ENCODE measurements around the gene CYTH1. TPM values are rescaled to one million over a fixed set of nuclear protein-coding genes. Genes with fewer than 3 reads are reported as not detected.
A peak's percentile ranks its signal among the peaks of the same experiment; 100 is the strongest.

Gene CYTH1
- total RNA-seq, 6 experiments from 2014 or later, result 7.7 to 15.3 (median 10.9) TPM

DNA sequence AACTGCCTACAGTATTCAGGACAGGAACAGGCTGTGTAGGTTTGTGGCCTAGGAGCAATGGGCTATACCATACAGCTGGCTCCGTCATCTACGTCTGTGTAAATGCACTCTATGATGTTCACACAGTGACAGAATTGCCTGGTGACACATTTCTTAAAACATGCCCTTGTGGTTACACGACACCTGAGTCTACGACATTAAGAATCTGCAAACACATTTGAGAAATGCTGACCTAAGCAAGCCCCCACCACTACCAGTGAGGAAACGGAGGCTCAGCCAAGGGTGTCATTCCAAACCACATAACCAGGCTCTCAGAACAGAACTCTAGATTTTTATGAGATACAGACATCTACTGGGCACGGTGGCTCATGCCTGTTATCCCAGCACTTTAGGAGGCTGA, 35.0 kb upstream of the CYTH1 start:
- Mint-ChIP-seq H3K36me3 (ENCODE audit: low read depth) (peaks cover 41% of the 10 kb centered on the region), H3K4me1 (ENCODE audit: low read depth) (peaks cover 19% of the 10 kb centered on the region), H3K9me3 (no peaks in the 10 kb centered on the region), H3K27me3 (ENCODE audit: insufficient read depth) (no peaks in the 10 kb centered on the region), H3K4me3 (no peak overlapping the region), H3K27ac (no peak overlapping the region)
- TF ChIP-seq, protein P1, sequence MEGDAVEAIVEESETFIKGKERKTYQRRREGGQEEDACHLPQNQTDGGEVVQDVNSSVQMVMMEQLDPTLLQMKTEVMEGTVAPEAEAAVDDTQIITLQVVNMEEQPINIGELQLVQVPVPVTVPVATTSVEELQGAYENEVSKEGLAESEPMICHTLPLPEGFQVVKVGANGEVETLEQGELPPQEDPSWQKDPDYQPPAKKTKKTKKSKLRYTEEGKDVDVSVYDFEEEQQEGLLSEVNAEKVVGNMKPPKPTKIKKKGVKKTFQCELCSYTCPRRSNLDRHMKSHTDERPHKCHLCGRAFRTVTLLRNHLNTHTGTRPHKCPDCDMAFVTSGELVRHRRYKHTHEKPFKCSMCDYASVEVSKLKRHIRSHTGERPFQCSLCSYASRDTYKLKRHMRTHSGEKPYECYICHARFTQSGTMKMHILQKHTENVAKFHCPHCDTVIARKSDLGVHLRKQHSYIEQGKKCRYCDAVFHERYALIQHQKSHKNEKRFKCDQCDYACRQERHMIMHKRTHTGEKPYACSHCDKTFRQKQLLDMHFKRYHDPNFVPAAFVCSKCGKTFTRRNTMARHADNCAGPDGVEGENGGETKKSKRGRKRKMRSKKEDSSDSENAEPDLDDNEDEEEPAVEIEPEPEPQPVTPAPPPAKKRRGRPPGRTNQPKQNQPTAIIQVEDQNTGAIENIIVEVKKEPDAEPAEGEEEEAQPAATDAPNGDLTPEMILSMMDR (IDR thresholded peaks at IDR 0.05), result no peak
- DNase-seq, result no peak

DNA sequence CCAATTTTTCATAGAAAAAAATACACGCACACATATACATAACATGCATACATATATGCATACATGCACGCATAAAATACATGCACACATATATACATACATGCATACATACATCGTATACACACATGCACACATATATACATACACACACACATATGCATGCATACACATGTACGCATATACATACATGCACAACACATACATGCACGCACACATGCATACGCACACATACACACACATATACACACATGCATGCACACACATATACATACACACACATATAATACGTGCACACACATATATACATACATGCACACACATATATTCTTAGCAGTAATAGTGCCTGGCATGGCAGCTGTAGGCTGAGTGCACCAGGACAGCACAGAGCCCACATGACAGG, 33.6 kb upstream of the CYTH1 start:
- Mint-ChIP-seq H3K9me3 (no peaks in the 10 kb centered on the region), H3K27ac (no peak overlapping the region), H3K4me1 (ENCODE audit: low read depth) (peaks cover 15% of the 10 kb centered on the region), H3K4me3 (no peak overlapping the region), H3K27me3 (ENCODE audit: insufficient read depth) (no peaks in the 10 kb centered on the region), H3K36me3 (ENCODE audit: low read depth) (peaks cover 40% of the 10 kb centered on the region)
- TF ChIP-seq, protein P1 (IDR thresholded peaks at IDR 0.05), result no peak
- no peak for DNase-seq

DNA sequence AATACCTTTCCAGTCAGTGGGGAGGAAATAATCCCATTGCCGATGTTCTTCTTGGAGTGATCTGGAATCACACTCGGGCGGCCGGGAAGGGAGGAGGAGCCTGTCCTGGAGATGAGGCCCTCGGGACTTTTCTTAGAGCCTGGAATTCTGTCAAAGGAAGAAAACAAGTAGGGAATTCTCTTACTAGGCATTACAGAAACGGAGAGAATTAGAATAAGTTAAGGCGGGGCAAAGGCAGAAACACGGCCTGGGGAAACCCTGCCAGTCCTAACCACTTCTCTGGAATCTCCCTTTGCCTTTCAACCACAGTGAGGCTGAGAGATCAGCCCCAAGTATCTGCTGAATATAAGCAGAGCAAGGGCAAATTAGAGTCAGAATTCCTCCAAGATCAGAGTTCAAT, 30.8 kb upstream of the CYTH1 start:
- H3K4me1 Mint-ChIP-seq (ENCODE audit: low read depth), result peaks cover 23% of the 10 kb centered on the region
- DNase-seq, result no peak
- H3K36me3 Mint-ChIP-seq (ENCODE audit: low read depth), result peaks cover 46% of the 10 kb centered on the region
- no peak overlapping the region for H3K27ac Mint-ChIP-seq
- no peaks in the 10 kb centered on the region; the same call in none of the 2 replicates for H3K27me3 Mint-ChIP-seq (ENCODE audit: insufficient read depth)
- no peak overlapping the region for H3K4me3 Mint-ChIP-seq
- H3K9me3 Mint-ChIP-seq, result no peaks in the 10 kb centered on the region
- TF ChIP-seq, protein P1 (IDR thresholded peaks at IDR 0.05), result no peak

DNA sequence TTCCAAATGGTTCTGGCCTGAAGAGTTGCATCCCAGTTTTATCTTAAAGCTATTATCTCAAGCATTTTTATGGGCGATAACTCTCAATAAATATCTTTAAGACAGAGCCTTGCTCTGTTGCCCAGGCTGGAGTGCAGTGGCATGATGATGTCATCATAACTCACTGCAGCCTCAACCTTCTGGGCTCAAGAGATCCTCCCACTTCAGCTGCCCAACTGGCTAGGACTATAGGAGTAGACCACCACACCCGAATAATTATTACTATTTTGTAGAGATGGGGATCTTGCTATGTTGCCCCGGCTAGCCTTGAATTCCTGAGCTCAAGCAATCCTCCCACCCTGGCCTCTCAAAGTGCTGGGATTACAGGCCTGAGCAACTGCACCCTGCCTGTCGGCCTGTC, 26.1 kb upstream of the CYTH1 start:
- peaks cover 31% of the 10 kb centered on the region for H3K4me1 Mint-ChIP-seq (ENCODE audit: low read depth)
- TF ChIP-seq, protein P1 (IDR thresholded peaks at IDR 0.05), result no peak
- H3K4me3 Mint-ChIP-seq, result no peak overlapping the region
- H3K27ac Mint-ChIP-seq, result peak overlapping the region; percentile 26; the same call in 1 of the 2 replicates
- H3K9me3 Mint-ChIP-seq, result no peaks in the 10 kb centered on the region
- peaks cover 2% of the 10 kb centered on the region for H3K27me3 Mint-ChIP-seq (ENCODE audit: insufficient read depth)
- peak; percentile 21 for DNase-seq
- H3K36me3 Mint-ChIP-seq (ENCODE audit: low read depth), result peaks cover 54% of the 10 kb centered on the region

DNA sequence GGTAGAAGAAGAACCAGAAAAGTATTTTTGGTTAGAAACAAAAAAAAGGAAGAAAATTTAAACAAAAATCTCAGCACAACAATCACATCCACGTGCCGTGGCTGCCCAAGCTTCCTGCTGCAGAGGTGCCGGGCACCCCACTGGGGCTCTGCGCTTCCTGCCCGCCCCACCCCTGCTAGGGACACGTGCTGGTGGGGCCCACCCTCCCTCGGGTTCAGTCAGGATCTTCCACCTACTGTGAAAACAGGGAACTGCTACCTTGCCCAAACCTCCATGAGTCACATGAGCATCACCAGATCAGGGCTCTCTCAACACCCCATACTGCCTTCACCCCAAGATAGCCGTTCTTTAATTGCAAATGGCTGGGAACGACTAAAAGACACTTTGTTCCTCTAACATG, 24.4 kb upstream of the CYTH1 start:
- Mint-ChIP-seq H3K4me1 (ENCODE audit: low read depth) (peaks cover 31% of the 10 kb centered on the region), H3K9me3 (no peaks in the 10 kb centered on the region), H3K27ac (peak overlapping the region; percentile 31; the same call in 1 of the 2 replicates), H3K4me3 (no peak overlapping the region), H3K27me3 (ENCODE audit: insufficient read depth) (peaks cover 2% of the 10 kb centered on the region), H3K36me3 (ENCODE audit: low read depth) (peaks cover 60% of the 10 kb centered on the region)
- no peak for DNase-seq
- TF ChIP-seq, protein P1 (IDR thresholded peaks at IDR 0.05), result peak; percentile 37

DNA sequence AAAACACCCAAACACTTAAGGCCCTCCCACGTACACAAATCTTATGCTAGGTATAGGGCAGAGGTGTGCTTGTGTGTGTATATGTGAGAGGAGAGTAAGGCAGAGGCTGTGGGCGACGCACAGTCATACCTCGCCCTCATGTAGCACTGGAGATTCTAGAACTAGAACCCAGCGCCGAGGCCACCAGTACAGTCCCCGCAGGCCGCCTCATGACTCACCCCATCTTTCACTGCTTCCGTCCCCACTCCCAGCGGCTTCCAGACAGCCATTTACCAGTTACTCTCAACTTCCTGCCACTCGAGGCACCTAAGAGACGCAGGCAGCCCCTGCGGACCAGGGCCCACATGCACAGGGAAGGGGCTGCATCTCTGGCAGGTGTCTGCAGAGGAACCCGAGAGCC, 23.2 kb upstream of the CYTH1 start:
- Mint-ChIP-seq H3K9me3 (no peaks in the 10 kb centered on the region), H3K4me1 (ENCODE audit: low read depth) (peaks cover 27% of the 10 kb centered on the region), H3K36me3 (ENCODE audit: low read depth) (peaks cover 54% of the 10 kb centered on the region), H3K4me3 (no peak overlapping the region), H3K27me3 (ENCODE audit: insufficient read depth) (peaks cover 2% of the 10 kb centered on the region), H3K27ac (no peak overlapping the region; the same call in 1 of the 2 replicates)
- no peak for DNase-seq
- TF ChIP-seq, protein P1 (IDR thresholded peaks at IDR 0.05), result no peak
